ENCODE data around the gene TBXT. TPM values are rescaled to one million over a fixed set of nuclear protein-coding genes. Genes with fewer than 3 reads are reported as not detected.

The TBXT gene
- total RNA-seq, 1 experiment from 2014 or later, result not detected

DNA sequence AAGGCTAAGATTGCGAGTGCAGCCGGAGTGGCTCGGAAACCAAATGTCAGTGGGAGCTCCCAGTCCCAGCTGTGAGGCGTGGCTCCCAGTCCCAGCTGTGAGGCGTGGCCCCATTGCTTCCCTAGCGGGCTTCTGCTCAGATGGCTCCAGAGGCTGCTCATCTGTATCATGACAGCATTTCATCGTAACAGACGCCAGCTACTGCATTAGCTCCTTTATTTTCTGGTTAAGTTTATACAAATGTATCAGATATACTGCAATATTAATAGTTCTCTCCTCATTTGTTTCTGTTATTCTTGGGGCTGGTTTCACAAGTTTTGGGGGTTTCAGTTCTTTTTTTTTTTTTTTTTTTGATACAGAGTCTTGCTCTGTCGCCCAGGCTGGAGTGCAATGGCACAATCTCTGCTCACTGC is 34.7 kb upstream of the TBXT start:
- ChIA-PET CTCF (interaction anchor here (0.6 to 0.7 kb wide), 3 partner anchors 47 to 133 kb away, joined by 3 to 4 read pairs (median 3); no protein-coding TSS in a partner anchor), POLR2A (interaction anchor here (1.1 kb wide), 1 partner anchor 22 kb away, joined by 3 read pairs; no protein-coding TSS in a partner anchor)
- H3K36me3 Mint-ChIP-seq (ENCODE audit: insufficient read depth, unreplicated experiment), result no peaks in the 10 kb centered on the region
- H3K27ac Mint-ChIP-seq (ENCODE audit: low read depth, unreplicated experiment), result no peak overlapping the region
- no peak overlapping the region for H3K4me3 Mint-ChIP-seq (ENCODE audit: unreplicated experiment)
- no peaks in the 10 kb centered on the region for H3K9me3 Mint-ChIP-seq (ENCODE audit: unreplicated experiment)
- DNase-seq (ENCODE audit: unreplicated experiment), result no peak
- no TSS peak for BruUV-seq (replicated peaks)
- H3K4me1 Mint-ChIP-seq (ENCODE audit: insufficient read depth, unreplicated experiment), result no peaks in the 10 kb centered on the region
- intact Hi-C loops (cut with micrococcal nuclease), result no loop called here
- TF ChIP-seq, protein P1, sequence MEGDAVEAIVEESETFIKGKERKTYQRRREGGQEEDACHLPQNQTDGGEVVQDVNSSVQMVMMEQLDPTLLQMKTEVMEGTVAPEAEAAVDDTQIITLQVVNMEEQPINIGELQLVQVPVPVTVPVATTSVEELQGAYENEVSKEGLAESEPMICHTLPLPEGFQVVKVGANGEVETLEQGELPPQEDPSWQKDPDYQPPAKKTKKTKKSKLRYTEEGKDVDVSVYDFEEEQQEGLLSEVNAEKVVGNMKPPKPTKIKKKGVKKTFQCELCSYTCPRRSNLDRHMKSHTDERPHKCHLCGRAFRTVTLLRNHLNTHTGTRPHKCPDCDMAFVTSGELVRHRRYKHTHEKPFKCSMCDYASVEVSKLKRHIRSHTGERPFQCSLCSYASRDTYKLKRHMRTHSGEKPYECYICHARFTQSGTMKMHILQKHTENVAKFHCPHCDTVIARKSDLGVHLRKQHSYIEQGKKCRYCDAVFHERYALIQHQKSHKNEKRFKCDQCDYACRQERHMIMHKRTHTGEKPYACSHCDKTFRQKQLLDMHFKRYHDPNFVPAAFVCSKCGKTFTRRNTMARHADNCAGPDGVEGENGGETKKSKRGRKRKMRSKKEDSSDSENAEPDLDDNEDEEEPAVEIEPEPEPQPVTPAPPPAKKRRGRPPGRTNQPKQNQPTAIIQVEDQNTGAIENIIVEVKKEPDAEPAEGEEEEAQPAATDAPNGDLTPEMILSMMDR (IDR thresholded peaks at IDR 0.05; ENCODE audit: unreplicated experiment), result no peak
- no peaks in the 10 kb centered on the region for H3K27me3 Mint-ChIP-seq (ENCODE audit: insufficient read depth, unreplicated experiment)

DNA sequence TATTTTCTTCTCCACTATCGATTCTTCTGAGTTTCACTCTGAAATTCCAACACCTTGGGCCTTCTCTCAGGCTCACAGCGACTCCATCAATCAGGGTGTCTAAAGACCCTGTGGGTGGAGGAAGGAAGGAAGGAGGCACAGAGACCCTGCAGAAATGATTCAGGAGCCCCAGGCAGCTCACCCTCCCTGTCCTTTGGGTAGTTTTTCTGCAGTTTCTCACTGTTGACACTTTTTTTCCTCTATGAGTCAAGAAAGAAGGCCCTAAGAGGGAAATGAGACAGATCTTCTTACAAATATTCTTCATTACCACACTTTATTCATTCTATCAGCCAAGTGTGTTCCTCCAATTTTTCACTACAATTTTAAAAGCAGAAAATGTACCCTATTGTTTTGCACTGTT is 34.2 kb upstream of the TBXT start:
- no peaks in the 10 kb centered on the region for H3K36me3 Mint-ChIP-seq (ENCODE audit: insufficient read depth, unreplicated experiment)
- H3K27me3 Mint-ChIP-seq (ENCODE audit: insufficient read depth, unreplicated experiment), result no peaks in the 10 kb centered on the region
- DNase-seq (ENCODE audit: unreplicated experiment), result no peak
- no peak overlapping the region for H3K27ac Mint-ChIP-seq (ENCODE audit: low read depth, unreplicated experiment)
- TF ChIP-seq, protein P1 (IDR thresholded peaks at IDR 0.05; ENCODE audit: unreplicated experiment), result no peak
- no TSS peak for BruUV-seq (replicated peaks)
- no peaks in the 10 kb centered on the region for H3K4me1 Mint-ChIP-seq (ENCODE audit: insufficient read depth, unreplicated experiment)
- ChIA-PET POLR2A (interaction anchor here (1.1 kb wide), 1 partner anchor 23 kb away, joined by 3 read pairs; no protein-coding TSS in a partner anchor), CTCF (interaction anchor here (0.5 to 0.7 kb wide), 3 partner anchors 47 to 1300 kb away, joined by 3 to 4 read pairs (median 3); no protein-coding TSS in a partner anchor)
- intact Hi-C loops (cut with micrococcal nuclease), result no loop called here
- H3K9me3 Mint-ChIP-seq (ENCODE audit: unreplicated experiment), result no peaks in the 10 kb centered on the region
- no peak overlapping the region for H3K4me3 Mint-ChIP-seq (ENCODE audit: unreplicated experiment)

DNA sequence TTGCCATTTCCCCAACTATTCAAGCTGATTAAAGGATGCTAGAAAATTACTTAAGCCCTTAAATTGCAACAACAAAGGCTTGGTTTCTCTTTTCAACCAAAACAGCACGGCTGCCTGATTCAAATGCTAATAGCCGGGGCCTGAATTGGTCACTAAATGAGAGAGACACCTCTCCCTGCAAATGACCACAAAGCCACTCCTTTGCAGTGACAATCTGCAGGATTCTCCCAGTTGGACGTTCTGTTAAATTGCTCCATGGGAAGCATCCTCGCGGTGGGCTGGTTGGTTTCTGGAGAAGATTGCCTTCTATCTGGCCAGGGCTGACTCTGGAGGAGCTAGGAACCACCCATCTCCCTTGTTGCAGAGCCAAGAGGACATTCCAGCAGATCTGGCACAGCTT is 29.7 kb upstream of the TBXT start:
- no peaks in the 10 kb centered on the region for H3K36me3 Mint-ChIP-seq (ENCODE audit: insufficient read depth, unreplicated experiment)
- CTCF ChIA-PET, result interaction anchor here (1.0 kb wide), 1 partner anchor 307 kb away, joined by 3 read pairs; no protein-coding TSS in a partner anchor

DNA sequence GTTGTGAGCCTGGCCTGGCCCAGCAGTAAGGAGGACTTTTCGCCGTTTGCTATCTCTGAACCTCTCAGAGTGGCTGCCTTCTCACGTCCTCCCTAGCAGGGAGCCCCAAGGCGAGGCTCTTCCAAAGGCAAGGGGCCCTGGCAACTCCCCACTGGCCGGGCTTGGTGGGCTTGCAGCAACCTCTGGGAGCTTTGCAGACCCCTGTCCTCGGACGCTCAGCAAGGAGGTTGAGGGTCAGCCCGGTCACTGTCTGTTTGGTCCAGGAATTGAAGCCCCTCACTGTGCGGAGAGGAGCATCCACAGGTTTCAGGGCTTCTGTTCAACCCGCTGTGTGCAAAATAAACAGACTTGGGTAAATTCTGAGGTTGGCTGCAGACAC is 28.2 kb upstream of the TBXT start:
- TF ChIP-seq, protein P1 (IDR thresholded peaks at IDR 0.05; ENCODE audit: unreplicated experiment), result no peak
- DNase-seq (ENCODE audit: unreplicated experiment), result no peak
- no TSS peak for BruUV-seq (replicated peaks)
- CTCF ChIA-PET, result no interaction called here
- Mint-ChIP-seq H3K9me3 (ENCODE audit: unreplicated experiment) (no peaks in the 10 kb centered on the region), H3K27ac (ENCODE audit: low read depth, unreplicated experiment) (no peak overlapping the region), H3K27me3 (ENCODE audit: insufficient read depth, unreplicated experiment) (no peaks in the 10 kb centered on the region), H3K4me1 (ENCODE audit: insufficient read depth, unreplicated experiment) (no peaks in the 10 kb centered on the region), H3K4me3 (ENCODE audit: unreplicated experiment) (no peak overlapping the region), H3K36me3 (ENCODE audit: insufficient read depth, unreplicated experiment) (no peaks in the 10 kb centered on the region)
- intact Hi-C loops (cut with micrococcal nuclease), result no loop called here
- POLR2A ChIA-PET, result no interaction called here

More for the DNA sequence above, 29.7 kb upstream of the TBXT start:
- H3K27ac Mint-ChIP-seq (ENCODE audit: low read depth, unreplicated experiment), result no peak overlapping the region
- intact Hi-C loops (cut with micrococcal nuclease), result no loop called here
- no peak overlapping the region for H3K4me3 Mint-ChIP-seq (ENCODE audit: unreplicated experiment)
- BruUV-seq (replicated peaks), result no TSS peak
- H3K9me3 Mint-ChIP-seq (ENCODE audit: unreplicated experiment), result no peaks in the 10 kb centered on the region
- POLR2A ChIA-PET, result interaction anchor here (0.6 kb wide), 1 partner anchor 18 kb away, joined by 3 read pairs; no protein-coding TSS in a partner anchor
- DNase-seq (ENCODE audit: unreplicated experiment), result no peak
- no peaks in the 10 kb centered on the region for H3K27me3 Mint-ChIP-seq (ENCODE audit: insufficient read depth, unreplicated experiment)
- TF ChIP-seq, protein P1 (IDR thresholded peaks at IDR 0.05; ENCODE audit: unreplicated experiment), result no peak
- no peaks in the 10 kb centered on the region for H3K4me1 Mint-ChIP-seq (ENCODE audit: insufficient read depth, unreplicated experiment)

Measured in MCF 10A (cell line).